ENCODE measurements around the gene RNF223.
"Not testable (repeated sequence)": the region's sequence is repeated elsewhere in the genome, so short reads cannot be mapped to it uniquely, and the experiment has no call there.

Gene RNF223

GRCh38 chr1:1041873-1042272, 32.2 kb downstream of the RNF223 start:
- no peak for DNase-seq

GRCh38 chr1:1041092-1041523, 33.0 kb downstream of the RNF223 start:
- DNase-seq, result no peak

GRCh38 chr1:1040004-1040991, 33.8 kb downstream of the RNF223 start:
- peak; percentile 72 for DNase-seq

- peak in 1 of 2 experiments; percentile 49 for DNase-seq
Observed at GRCh38 chr1:1039145-1039910, 34.8 kb downstream of the RNF223 start.

- DNase-seq, result no peak
Observed at GRCh38 chr1:1038694-1039093, 35.4 kb downstream of the RNF223 start.

GRCh38 chr1:1037366-1038327, 36.5 kb downstream of the RNF223 start:
- DNase-seq, result no peak

GRCh38 chr1:1035291-1035943, 38.7 kb downstream of the RNF223 start:
- DNase-seq, result no peak

- no peak for DNase-seq
Observed at GRCh38 chr1:1034439-1034781, 39.7 kb downstream of the RNF223 start.

- peak; percentile 25 to 31 for DNase-seq
Observed at GRCh38 chr1:1033731-1034438, 40.2 kb downstream of the RNF223 start.

GRCh38 chr1:1033009-1033587, 41.0 kb downstream of the RNF223 start:
- DNase-seq, result peak; percentile 93 to 95

- no peak for DNase-seq
Observed at GRCh38 chr1:1032424-1032823, 41.7 kb downstream of the RNF223 start.

GRCh38 chr1:1031659-1032235, 42.4 kb downstream of the RNF223 start:
- no peak for DNase-seq

GRCh38 chr1:1030867-1031658, 43.0 kb downstream of the RNF223 start:
- not testable (repeated sequence) for DNase-seq

GRCh38 chr1:1027791-1028190, 46.3 kb downstream of the RNF223 start:
- DNase-seq, result no peak

GRCh38 chr1:1026599-1027413, 47.3 kb downstream of the RNF223 start:
- DNase-seq, result no peak

GRCh38 chr1:1025730-1026129, 48.4 kb downstream of the RNF223 start:
- no peak for DNase-seq

- no peak for DNase-seq
Observed at GRCh38 chr1:1024771-1025699, 49.1 kb downstream of the RNF223 start.

Data from activated CD4-positive, alpha-beta T cell treated with anti-CD3 and anti-CD28 coated beads, Interleukin-2, amount 50 U/mL, for 48 hours (primary cell).